Spleen (tissue), 11 donors: ENCODE measurements around the gene SLC41A3. TPM values are rescaled to one million over a fixed set of nuclear protein-coding genes. Genes with fewer than 3 reads are reported as not detected.
"Not testable (repeated sequence)": the region's sequence is repeated elsewhere in the genome, so short reads cannot be mapped to it uniquely, and the experiment has no call there.

Source experiments
- DNase-seq: peaks from one replicate; pipeline ENCODE4 v3.0.0-alpha.2; 2020
- H3K27ac ChIP-seq, 8 donors: fragments of 200-600 bp; sonication (generic) in 7 of 8; 1 replicate in 4 of 8; 2 replicates in 4 of 8; pipeline versions ENCODE4 v1.5.0 to v1.8.0; 2016 to 2021; ENCODE audit warnings: inconsistent platforms in 4 of 8, mild to moderate bottlenecking in 4 of 8, moderate library complexity in 1 of 8
- H3K27me3 ChIP-seq, 7 donors: fragments of 200-600 bp; sonication (generic) in 6 of 7; replicated peaks in 1 of 7; 1 replicate in 4 of 7; 2 replicates in 3 of 7; pipeline versions ENCODE4 v1.5.0 to v1.8.0; 2016 to 2021; ENCODE audit warnings: inconsistent platforms in 3 of 7, mild to moderate bottlenecking in 1 of 7
- H3K36me3 ChIP-seq, 6 donors: fragments of 200-600 bp; sonication (generic) in 5 of 6; 1 replicate in 4 of 6; 2 replicates in 2 of 6; pipeline versions ENCODE4 v1.5.0 to v1.8.0; 2016 to 2021; ENCODE audit warnings: inconsistent platforms in 2 of 6
- H3K4me1 ChIP-seq, 6 donors: fragments of 200-600 bp; sonication (generic) in 5 of 6; 1 replicate in 3 of 6; 2 replicates in 3 of 6; pipeline versions ENCODE4 v1.5.0 to v1.8.0; 2016 to 2021; ENCODE audit warnings: inconsistent platforms in 3 of 6
- H3K4me3 ChIP-seq, 8 donors: fragments of 200-600 bp; sonication (generic) in 7 of 8; 1 replicate in 4 of 8; 2 replicates in 4 of 8; pipeline versions ENCODE4 v1.5.0 to v1.8.0; 2016 to 2021; ENCODE audit warnings: inconsistent platforms in 4 of 8, mild to moderate bottlenecking in 4 of 8, moderate library complexity in 2 of 8
- H3K9me3 ChIP-seq, 8 donors: fragments of 200-600 bp; sonication (generic) in 7 of 8; 1 replicate in 4 of 8; 2 replicates in 4 of 8; pipeline versions ENCODE4 v1.5.0 to v1.8.0; 2016 to 2021; ENCODE audit warnings: inconsistent platforms in 4 of 8
- CTCF ChIP-seq, 11 experiments: fragments of 200-600 bp in 7 of 11; fragments of 450-650 bp in 4 of 11; sonication (generic) in 4 of 11; IDR thresholded peaks in 8 of 11; conservative IDR thresholded peaks in 3 of 11; 1 replicate in 7 of 11; 2 replicates in 4 of 11; pipeline versions ENCODE4 v1.4.0 to v1.8.0; 2016 to 2021; ENCODE audit warnings: antibody characterized with exemption in 11 of 11, inconsistent platforms in 4 of 11, mild to moderate bottlenecking in 1 of 11
- POLR2A ChIP-seq, 3 donors: fragments of 450-650 bp; IDR thresholded peaks; one replicate each; pipeline ENCODE4 v1.5.1; 2017; ENCODE audit warnings: antibody characterized with exemption in 3 of 3, mild to moderate bottlenecking in 1 of 3
- POLR2AphosphoS5 ChIP-seq, 3 donors: sonication (generic); formaldehyde crosslinking; IDR thresholded peaks; one replicate each; pipeline ENCODE4 v1.5.1; 2017; ENCODE audit warnings: antibody characterized with exemption in 3 of 3
- WGBS, 5 donors: extraction: QIAGEN DNeasy Blood & Tissue Kit in 3 of 5; methylation state at CpG; one replicate each; pipeline versions ENCODE4 v1.1.5 to v1.1.7; 2013 to 2018; 5-methylcytosine and 5-hydroxymethylcytosine counted together
- intact Hi-C: fragments of 100-400 bp; cut with DNase I; formaldehyde crosslinking; loops from one replicate; pipeline ENCODE4 v1.15.0; 2023; ENCODE audit warnings: low total_unique reads
- polyA plus RNA-seq, 3 donors: library from polyadenylated mRNA; stranded (reverse); fragments of 200-250 nt; gene quantifications; one replicate each; pipeline ENCODE4 v1.2.1, GENCODE V29; 2013
- small RNA-seq, 4 donors: library from RNA; depleted of rRNA; stranded (forward); fragments of <200 nt; gene quantifications; one replicate each; pipeline ENCODE3, GENCODE V24; 2016
- total RNA-seq, 7 donors: library from RNA; depleted of rRNA in 3 of 7; stranded (reverse); fragments of >200 nt in 3 of 7; fragmentation: NEBNext Ultra II Directional in 4 of 7; extraction: Animal tissue kit (Norgen Biotek cat#: 25700) in 4 of 7; gene quantifications; one replicate each; pipeline versions ENCODE4 v1.1.0 to v1.2.1, GENCODE V29; 2016 to 2021
- donor health status: healthy with polysubstance abuse.
- donor health status: DM: no; HTN: no; CAD: no; lungs with moderate emphysema.
- donor health status: DM: no; HTN: no; CAD: no.
- donor health status: Bipolar disorder and iron deficiency.
- donor health status: healthy.
- donor health status: DM: no; HTN: no; CAD: no.
- donor health status: DM: yes; HTN: yes; CAD: no.

SLC41A3 gene
- total and polyA plus RNA-seq, 10 donors = 16.3 to 43.7 (median 33.7) TPM

GRCh38 chr3:125957674-125958510, 126.0 kb downstream of the SLC41A3 start:
- peaks cover 0 to 5% (median 0%) of the 10 kb centered on the region in 6 donors for H3K4me1 ChIP-seq
- peaks cover 0 to 80% (median 17%) of the 10 kb centered on the region in 7 donors for H3K27me3 ChIP-seq
- peaks cover 0 to 14% (median 0%) of the 10 kb centered on the region in 8 donors for H3K9me3 ChIP-seq
- TF ChIP-seq POLR2A (IDR thresholded peaks at IDR 0.05) (no peak), POLR2AphosphoS5 (IDR thresholded peaks at IDR 0.05) (no peak), CTCF (IDR thresholded peaks at IDR 0.05 in 8 of 11, conservative IDR thresholded peaks at IDR 0.05 in 3 of 11) (no peak)
- WGBS, 5 donors = 12 to 22% (median 21%) methylated on average over 18 to 75 of the region's 75 CpGs
- H3K4me3 ChIP-seq = peak overlapping the region in 2 of 8 donors; percentile 7 to 41
- DNase-seq = no peak
- intact Hi-C loops = no loop called here
- H3K36me3 ChIP-seq = no peaks in the 10 kb centered on the region
- no peak overlapping the region for H3K27ac ChIP-seq

- H3K4me1 ChIP-seq, H3K27ac ChIP-seq, H3K4me3 ChIP-seq, DNase-seq, H3K36me3 ChIP-seq, intact Hi-C loops: not testable (repeated sequence)
- 90 to 95% (median 92%) methylated on average over 4 of the region's 4 CpGs for WGBS, 5 donors
- Histone ChIP-seq H3K27me3 (peaks cover 0 to 76% (median 17%) of the 10 kb centered on the region in 7 donors), H3K9me3 (peaks cover 0 to 14% (median 0%) of the 10 kb centered on the region in 8 donors)
These were observed 126.9 kb downstream of the SLC41A3 start for GRCh38 chr3:125957020-125957419.

Small RNAs within 50 kb of the gene (small RNA-seq; reads per million reads assigned to genes)
- 0 reads per million in 4 donors for gene AC092903.1

Other genes starting within 250 kb of the SLC41A3 start
- not detected for gene ROPN1B, start 114.9 kb downstream of the SLC41A3 start, total RNA-seq
- gene ROPN1B, start 114.9 kb downstream of the SLC41A3 start, polyA plus RNA-seq = not detected
- 1 to 10 TPM in 1 of 7 donors, under 1 TPM in 3, not detected in 3; 0.09 to 1.3 (median 0.38) TPM for gene ALDH1L1, start 96.5 kb upstream of the SLC41A3 start, total RNA-seq
- gene ALDH1L1, start 96.5 kb upstream of the SLC41A3 start, polyA plus RNA-seq = under 1 TPM; 0.13 to 0.35 (median 0.29) TPM